Superior temporal gyrus (tissue), 1 donor: ENCODE measurements around the gene TECRL.

Source experiments
- DNase-seq: peaks from one replicate; pipeline ENCODE4 v3.0.0-alpha.2; 2016; ENCODE audit errors: extremely low spot score

Gene TECRL

GRCh38 chr4:64327237-64327636 lies 82.0 kb downstream of the TECRL start:
- no peak for DNase-seq

- DNase-seq = no peak
These were observed 82.7 kb downstream of the TECRL start for GRCh38 chr4:64326507-64326906.

- DNase-seq = no peak
These were observed 103.0 kb downstream of the TECRL start for GRCh38 chr4:64306255-64306565.

- no peak for DNase-seq
These were observed 103.5 kb downstream of the TECRL start for GRCh38 chr4:64305565-64306254.

- DNase-seq = no peak
These were observed 136.8 kb downstream of the TECRL start for GRCh38 chr4:64272432-64272831.

- no peak for DNase-seq
These were observed 137.6 kb downstream of the TECRL start for GRCh38 chr4:64271601-64272081.

GRCh38 chr4:64266669-64267068 lies 142.6 kb downstream of the TECRL start:
- no peak for DNase-seq

- no peak for DNase-seq
These were observed 143.0 kb downstream of the TECRL start for GRCh38 chr4:64266263-64266662.

GRCh38 chr4:64251781-64252180 lies 157.5 kb downstream of the TECRL start:
- no peak for DNase-seq

- no peak for DNase-seq
These were observed 158.8 kb downstream of the TECRL start for GRCh38 chr4:64250488-64250887.

- no peak for DNase-seq
These were observed 159.2 kb downstream of the TECRL start for GRCh38 chr4:64250061-64250460.

GRCh38 chr4:64248186-64248585 lies 161.1 kb downstream of the TECRL start:
- DNase-seq = no peak

GRCh38 chr4:64230709-64231310 lies 178.4 kb downstream of the TECRL start:
- DNase-seq = no peak
